Measurements from ENCODE around the gene SKAP2. TPM values are rescaled to one million over a fixed set of nuclear protein-coding genes. Genes with fewer than 3 reads are reported as not detected.

The SKAP2 gene
- total and polyA plus RNA-seq, 2 of the 13 experiments (the other 11 are each of a cell fraction or from before 2014, with no cell fraction given), result 3.6 to 12.9 TPM

DNA sequence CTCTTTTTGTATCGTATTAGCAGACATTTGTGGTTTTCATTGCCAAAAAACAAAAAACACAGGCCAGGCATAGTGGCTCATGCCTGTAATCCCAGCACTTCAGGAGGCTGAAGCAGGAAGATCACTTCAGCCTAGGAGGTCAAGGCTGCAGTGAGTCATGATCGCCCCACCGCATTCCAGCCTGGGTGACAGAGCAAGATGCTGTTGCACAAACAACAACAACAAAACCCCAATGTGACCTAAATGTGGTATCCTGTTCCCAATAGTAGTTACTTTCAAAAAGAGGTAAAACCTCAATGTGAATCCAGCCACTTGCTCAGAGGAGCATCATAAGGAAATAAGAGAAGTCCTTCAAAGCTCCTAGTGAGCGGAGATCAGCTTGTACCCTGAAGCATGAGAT is 45.8 kb upstream of the SKAP2 start (continued):
- TF ChIP-seq SSRP1 (CRISPR knock-in tag; IDR thresholded peaks at IDR 0.05), result no peak
- no peak for TF ChIP-seq MTA1 (CRISPR knock-in tag; IDR thresholded peaks at IDR 0.05; ENCODE audit: borderline replicate concordance)
- peak; percentile 38; the same call in 1 of the 2 replicates for TF ChIP-seq FOXA3 (CRISPR knock-in tag; IDR thresholded peaks at IDR 0.05)
- TF ChIP-seq CBX2 (IDR thresholded peaks at IDR 0.05; ENCODE audit: low read depth, low read length), result no peak
- TF ChIP-seq CBX2 (CRISPR knock-in tag; IDR thresholded peaks at IDR 0.05; ENCODE audit: low read depth), result no peak
- TF ChIP-seq KMT2A (CRISPR knock-in tag; IDR thresholded peaks at IDR 0.05), result no peak
- TF ChIP-seq, protein P1, sequence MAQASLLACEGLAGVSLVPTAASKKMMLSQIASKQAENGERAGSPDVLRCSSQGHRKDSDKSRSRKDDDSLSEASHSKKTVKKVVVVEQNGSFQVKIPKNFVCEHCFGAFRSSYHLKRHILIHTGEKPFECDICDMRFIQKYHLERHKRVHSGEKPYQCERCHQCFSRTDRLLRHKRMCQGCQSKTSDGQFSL (CRISPR knock-in tag; IDR thresholded peaks at IDR 0.05), result no peak
- TF ChIP-seq, protein P2, sequence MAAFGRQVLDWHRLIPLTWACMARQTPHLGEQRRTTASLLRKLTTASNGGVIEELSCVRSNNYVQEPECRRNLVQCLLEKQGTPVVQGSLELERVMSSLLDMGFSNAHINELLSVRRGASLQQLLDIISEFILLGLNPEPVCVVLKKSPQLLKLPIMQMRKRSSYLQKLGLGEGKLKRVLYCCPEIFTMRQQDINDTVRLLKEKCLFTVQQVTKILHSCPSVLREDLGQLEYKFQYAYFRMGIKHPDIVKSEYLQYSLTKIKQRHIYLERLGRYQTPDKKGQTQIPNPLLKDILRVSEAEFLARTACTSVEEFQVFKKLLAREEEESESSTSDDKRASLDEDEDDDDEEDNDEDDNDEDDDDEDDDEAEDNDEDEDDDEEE (CRISPR knock-in tag; IDR thresholded peaks at IDR 0.05), result no peak
- peak; percentile 88 for TF ChIP-seq RARA (CRISPR knock-in tag; IDR thresholded peaks at IDR 0.05)
- TF ChIP-seq, protein P3, sequence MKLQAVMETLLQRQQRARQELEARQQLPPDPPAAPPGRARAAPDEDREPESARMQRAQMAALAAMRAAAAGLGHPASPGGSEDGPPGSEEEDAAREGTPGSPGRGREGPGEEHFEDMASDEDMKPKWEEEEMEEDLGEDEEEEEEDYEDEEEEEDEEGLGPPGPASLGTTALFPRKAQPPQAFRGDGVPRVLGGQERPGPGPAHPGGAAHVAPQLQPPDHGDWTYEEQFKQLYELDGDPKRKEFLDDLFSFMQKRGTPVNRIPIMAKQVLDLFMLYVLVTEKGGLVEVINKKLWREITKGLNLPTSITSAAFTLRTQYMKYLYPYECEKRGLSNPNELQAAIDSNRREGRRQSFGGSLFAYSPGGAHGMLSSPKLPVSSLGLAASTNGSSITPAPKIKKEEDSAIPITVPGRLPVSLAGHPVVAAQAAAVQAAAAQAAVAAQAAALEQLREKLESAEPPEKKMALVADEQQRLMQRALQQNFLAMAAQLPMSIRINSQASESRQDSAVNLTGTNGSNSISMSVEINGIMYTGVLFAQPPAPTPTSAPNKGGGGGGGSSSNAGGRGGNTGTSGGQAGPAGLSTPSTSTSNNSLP (IDR thresholded peaks at IDR 0.05; ENCODE audit: low read depth, low read length), result no peak
- TF ChIP-seq TCF7 (IDR thresholded peaks at IDR 0.05; ENCODE audit: low read depth), result no peak
- peak; percentile 85 to 89 for TF ChIP-seq NR2F1 (CRISPR knock-in tag; IDR thresholded peaks at IDR 0.05)
- TF ChIP-seq NFE2 (CRISPR knock-in tag; IDR thresholded peaks at IDR 0.05), result no peak
- TF ChIP-seq HMG20A (CRISPR knock-in tag; IDR thresholded peaks at IDR 0.05; ENCODE audit: borderline replicate concordance), result peak; percentile 80; the same call in 1 of the 2 replicates
- TF ChIP-seq, protein P4, sequence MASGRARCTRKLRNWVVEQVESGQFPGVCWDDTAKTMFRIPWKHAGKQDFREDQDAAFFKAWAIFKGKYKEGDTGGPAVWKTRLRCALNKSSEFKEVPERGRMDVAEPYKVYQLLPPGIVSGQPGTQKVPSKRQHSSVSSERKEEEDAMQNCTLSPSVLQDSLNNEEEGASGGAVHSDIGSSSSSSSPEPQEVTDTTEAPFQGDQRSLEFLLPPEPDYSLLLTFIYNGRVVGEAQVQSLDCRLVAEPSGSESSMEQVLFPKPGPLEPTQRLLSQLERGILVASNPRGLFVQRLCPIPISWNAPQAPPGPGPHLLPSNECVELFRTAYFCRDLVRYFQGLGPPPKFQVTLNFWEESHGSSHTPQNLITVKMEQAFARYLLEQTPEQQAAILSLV (CRISPR knock-in tag; IDR thresholded peaks at IDR 0.05; ENCODE audit: borderline replicate concordance), result no peak
- TF ChIP-seq NR2F2 (IDR thresholded peaks at IDR 0.05; ENCODE audit: borderline replicate concordance, low read depth), result no peak
- no peak for TF ChIP-seq BRCA1 (CRISPR knock-in tag; IDR thresholded peaks at IDR 0.05)
- TF ChIP-seq FOXP1 (IDR thresholded peaks at IDR 0.05), result no peak
- TF ChIP-seq FOXP1 (CRISPR knock-in tag; IDR thresholded peaks at IDR 0.05), result peak; percentile 91
- no peak for TF ChIP-seq IKZF4 (CRISPR knock-in tag; IDR thresholded peaks at IDR 0.05; ENCODE audit: borderline replicate concordance, low read depth, not compliant biosample characterization)
- no peak for TF ChIP-seq SMC3 (IDR thresholded peaks at IDR 0.05; ENCODE audit: low read length)
- TF ChIP-seq, protein P5, sequence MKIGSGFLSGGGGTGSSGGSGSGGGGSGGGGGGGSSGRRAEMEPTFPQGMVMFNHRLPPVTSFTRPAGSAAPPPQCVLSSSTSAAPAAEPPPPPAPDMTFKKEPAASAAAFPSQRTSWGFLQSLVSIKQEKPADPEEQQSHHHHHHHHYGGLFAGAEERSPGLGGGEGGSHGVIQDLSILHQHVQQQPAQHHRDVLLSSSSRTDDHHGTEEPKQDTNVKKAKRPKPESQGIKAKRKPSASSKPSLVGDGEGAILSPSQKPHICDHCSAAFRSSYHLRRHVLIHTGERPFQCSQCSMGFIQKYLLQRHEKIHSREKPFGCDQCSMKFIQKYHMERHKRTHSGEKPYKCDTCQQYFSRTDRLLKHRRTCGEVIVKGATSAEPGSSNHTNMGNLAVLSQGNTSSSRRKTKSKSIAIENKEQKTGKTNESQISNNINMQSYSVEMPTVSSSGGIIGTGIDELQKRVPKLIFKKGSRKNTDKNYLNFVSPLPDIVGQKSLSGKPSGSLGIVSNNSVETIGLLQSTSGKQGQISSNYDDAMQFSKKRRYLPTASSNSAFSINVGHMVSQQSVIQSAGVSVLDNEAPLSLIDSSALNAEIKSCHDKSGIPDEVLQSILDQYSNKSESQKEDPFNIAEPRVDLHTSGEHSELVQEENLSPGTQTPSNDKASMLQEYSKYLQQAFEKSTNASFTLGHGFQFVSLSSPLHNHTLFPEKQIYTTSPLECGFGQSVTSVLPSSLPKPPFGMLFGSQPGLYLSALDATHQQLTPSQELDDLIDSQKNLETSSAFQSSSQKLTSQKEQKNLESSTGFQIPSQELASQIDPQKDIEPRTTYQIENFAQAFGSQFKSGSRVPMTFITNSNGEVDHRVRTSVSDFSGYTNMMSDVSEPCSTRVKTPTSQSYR (CRISPR knock-in tag; IDR thresholded peaks at IDR 0.05; ENCODE audit: borderline replicate concordance), result no peak
- no peak for TF ChIP-seq ZNF776 (CRISPR knock-in tag; IDR thresholded peaks at IDR 0.05)
- no peak for TF ChIP-seq NCOA2 (CRISPR knock-in tag; IDR thresholded peaks at IDR 0.05)
- TF ChIP-seq ZMYM3 (CRISPR knock-in tag; IDR thresholded peaks at IDR 0.05), result no peak
- peak; percentile 17; the same call in 1 of the 2 replicates for TF ChIP-seq SAP130 (CRISPR knock-in tag; IDR thresholded peaks at IDR 0.05; ENCODE audit: low read depth)
